Measurements from ENCODE around the gene F5. TPM values are rescaled to one million over a fixed set of nuclear protein-coding genes. Genes with fewer than 3 reads are reported as not detected.

F5 gene
- total RNA-seq, 2 experiments from 2014 or later, result not detected

- Histone ChIP-seq H3K27ac (ENCODE audit: low read depth, low read length, poor library complexity, severe bottlenecking) (no peak overlapping the region), H4K20me1 (ENCODE audit: insufficient read depth, low read length) (no peaks in the 10 kb centered on the region), H3K9me3 (ENCODE audit: low read length) (no peaks in the 10 kb centered on the region), H3K4me2 (ENCODE audit: low read length) (no peak overlapping the region), H3K36me3 (ENCODE audit: insufficient read depth, low read length) (no peaks in the 10 kb centered on the region), H2AFZ (ENCODE audit: low read length) (no peak overlapping the region), H3K79me2 (ENCODE audit: insufficient read depth, low read depth, low read length) (no peaks in the 10 kb centered on the region), H3K4me3 (ENCODE audit: low read depth, low read length, poor library complexity, severe bottlenecking) (no peak overlapping the region), H3K4me1 (ENCODE audit: insufficient read depth, low read length, poor library complexity, severe bottlenecking) (no peaks in the 10 kb centered on the region), H3K9me2 (ENCODE audit: insufficient read depth, low read length) (no peaks in the 10 kb centered on the region)
- intact Hi-C loops (cut with micrococcal nuclease; ENCODE audit: unreplicated experiment), result loop anchor here (5.0 kb wide), 1 partner anchor 128 kb away; the partner anchor contains the start of gene SELL
- CTCF ChIA-PET (ENCODE audit: unreplicated experiment), result no interaction called here
- no TSS peak for BruUV-seq (replicated peaks)
- no peak for TF ChIP-seq CTCF (conservative IDR thresholded peaks at IDR 0.05; ENCODE audit: low read length)
- no peak for TF ChIP-seq EZH2phosphoT487 (IDR thresholded peaks at IDR 0.05; ENCODE audit: borderline replicate concordance, low read depth, low read length)
- POLR2A ChIA-PET, result interaction anchor here (1.0 kb wide), 1 partner anchor 96 kb away, joined by 3 read pairs; no protein-coding TSS in a partner anchor
- no peak for DNase-seq (ENCODE audit: low spot score)
Measured at GRCh38 chr1:169584483-169585144, 1.7 kb downstream of the F5 start.

GRCh38 chr1:169577981-169578738, 8.1 kb downstream of the F5 start:
- no peak for DNase-seq (ENCODE audit: low spot score)
- CTCF ChIA-PET (ENCODE audit: unreplicated experiment), result no interaction called here
- Histone ChIP-seq H3K4me2 (ENCODE audit: low read length) (no peak overlapping the region), H3K36me3 (ENCODE audit: insufficient read depth, low read length) (no peaks in the 10 kb centered on the region), H3K9me3 (ENCODE audit: low read length) (no peaks in the 10 kb centered on the region), H4K20me1 (ENCODE audit: insufficient read depth, low read length) (no peaks in the 10 kb centered on the region), H3K9me2 (ENCODE audit: insufficient read depth, low read length) (no peaks in the 10 kb centered on the region), H3K27ac (ENCODE audit: low read depth, low read length, poor library complexity, severe bottlenecking) (no peak overlapping the region), H3K79me2 (ENCODE audit: insufficient read depth, low read depth, low read length) (no peaks in the 10 kb centered on the region), H3K4me3 (ENCODE audit: low read depth, low read length, poor library complexity, severe bottlenecking) (no peak overlapping the region), H2AFZ (ENCODE audit: low read length) (no peak overlapping the region), H3K4me1 (ENCODE audit: insufficient read depth, low read length, poor library complexity, severe bottlenecking) (no peaks in the 10 kb centered on the region)
- intact Hi-C loops (cut with micrococcal nuclease; ENCODE audit: unreplicated experiment), result no loop called here
- TF ChIP-seq CTCF (conservative IDR thresholded peaks at IDR 0.05; ENCODE audit: low read length) (no peak), EZH2phosphoT487 (IDR thresholded peaks at IDR 0.05; ENCODE audit: borderline replicate concordance, low read depth, low read length) (no peak)
- no TSS peak for BruUV-seq (replicated peaks)
- POLR2A ChIA-PET, result no interaction called here

GRCh38 chr1:169576935-169577331, 9.3 kb downstream of the F5 start:
- no peaks in the 10 kb centered on the region for H3K9me3 ChIP-seq (ENCODE audit: low read length)
- POLR2A ChIA-PET, result interaction anchor here (0.6 kb wide), 1 partner anchor 770 kb away, joined by 3 read pairs; no protein-coding TSS in a partner anchor
- TF ChIP-seq EZH2phosphoT487 (IDR thresholded peaks at IDR 0.05; ENCODE audit: borderline replicate concordance, low read depth, low read length), result no peak
- TF ChIP-seq CTCF (conservative IDR thresholded peaks at IDR 0.05; ENCODE audit: low read length), result no peak
- H3K79me2 ChIP-seq (ENCODE audit: insufficient read depth, low read depth, low read length), result no peaks in the 10 kb centered on the region
- no peaks in the 10 kb centered on the region for H3K9me2 ChIP-seq (ENCODE audit: insufficient read depth, low read length)
- no peak for DNase-seq (ENCODE audit: low spot score)
- H3K27ac ChIP-seq (ENCODE audit: low read depth, low read length, poor library complexity, severe bottlenecking), result no peak overlapping the region
- no peaks in the 10 kb centered on the region for H4K20me1 ChIP-seq (ENCODE audit: insufficient read depth, low read length)
- H2AFZ ChIP-seq (ENCODE audit: low read length), result no peak overlapping the region
- no TSS peak for BruUV-seq (replicated peaks)
- H3K4me1 ChIP-seq (ENCODE audit: insufficient read depth, low read length, poor library complexity, severe bottlenecking), result no peaks in the 10 kb centered on the region
- H3K4me2 ChIP-seq (ENCODE audit: low read length), result no peak overlapping the region
- no peaks in the 10 kb centered on the region for H3K36me3 ChIP-seq (ENCODE audit: insufficient read depth, low read length)
- intact Hi-C loops (cut with micrococcal nuclease; ENCODE audit: unreplicated experiment), result no loop called here
- H3K4me3 ChIP-seq (ENCODE audit: low read depth, low read length, poor library complexity, severe bottlenecking), result no peak overlapping the region
- CTCF ChIA-PET (ENCODE audit: unreplicated experiment), result no interaction called here

Measured in OCI-LY7 (cell line).